ENCODE results near the gene TIGD1.

DNA sequence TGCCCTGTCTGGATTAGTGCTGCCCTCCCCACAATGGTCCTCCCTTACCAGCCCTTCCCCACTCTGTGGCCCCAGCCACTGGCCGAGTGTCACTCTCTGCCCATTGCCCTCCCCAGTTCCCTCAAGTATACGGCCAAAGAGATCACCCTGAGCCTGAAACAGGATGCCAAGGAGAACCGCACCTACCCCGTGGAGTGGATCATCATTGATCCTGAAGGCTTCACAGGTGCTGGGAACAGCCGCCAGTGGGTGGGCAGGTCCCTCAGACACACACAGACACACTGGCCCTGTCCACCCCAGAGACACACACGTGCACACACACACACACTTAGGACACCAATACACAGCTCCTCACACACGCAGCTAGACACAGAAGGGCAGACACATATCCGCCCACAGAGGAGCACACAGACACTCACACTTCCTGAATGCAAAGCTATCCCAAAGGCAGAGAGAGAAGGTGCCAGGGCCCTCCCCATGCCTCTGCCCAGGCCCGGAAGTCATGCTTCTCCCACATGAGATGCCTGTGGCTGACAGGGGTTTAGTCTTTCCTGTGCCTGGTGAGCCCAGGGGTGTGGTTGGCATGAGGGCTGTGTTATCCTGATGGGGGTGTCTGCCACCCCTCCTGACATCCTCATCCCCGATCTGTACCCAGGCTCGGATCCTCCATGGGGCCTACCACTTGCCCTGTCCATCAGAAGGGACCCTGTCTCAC, 21.5 kb downstream of the TIGD1 start:
- TF ChIP-seq POLR2A (IDR thresholded peaks at IDR 0.05), result no peak
- TF ChIP-seq, protein P1, sequence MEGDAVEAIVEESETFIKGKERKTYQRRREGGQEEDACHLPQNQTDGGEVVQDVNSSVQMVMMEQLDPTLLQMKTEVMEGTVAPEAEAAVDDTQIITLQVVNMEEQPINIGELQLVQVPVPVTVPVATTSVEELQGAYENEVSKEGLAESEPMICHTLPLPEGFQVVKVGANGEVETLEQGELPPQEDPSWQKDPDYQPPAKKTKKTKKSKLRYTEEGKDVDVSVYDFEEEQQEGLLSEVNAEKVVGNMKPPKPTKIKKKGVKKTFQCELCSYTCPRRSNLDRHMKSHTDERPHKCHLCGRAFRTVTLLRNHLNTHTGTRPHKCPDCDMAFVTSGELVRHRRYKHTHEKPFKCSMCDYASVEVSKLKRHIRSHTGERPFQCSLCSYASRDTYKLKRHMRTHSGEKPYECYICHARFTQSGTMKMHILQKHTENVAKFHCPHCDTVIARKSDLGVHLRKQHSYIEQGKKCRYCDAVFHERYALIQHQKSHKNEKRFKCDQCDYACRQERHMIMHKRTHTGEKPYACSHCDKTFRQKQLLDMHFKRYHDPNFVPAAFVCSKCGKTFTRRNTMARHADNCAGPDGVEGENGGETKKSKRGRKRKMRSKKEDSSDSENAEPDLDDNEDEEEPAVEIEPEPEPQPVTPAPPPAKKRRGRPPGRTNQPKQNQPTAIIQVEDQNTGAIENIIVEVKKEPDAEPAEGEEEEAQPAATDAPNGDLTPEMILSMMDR (IDR thresholded peaks at IDR 0.05), result no peak
